GM12865 (cell line): ENCODE data around the gene RNLS.
"Not testable (repeated sequence)": the region's sequence is repeated elsewhere in the genome, so short reads cannot be mapped to it uniquely, and the experiment has no call there.

Experiments
- DNase-seq: peaks from one replicate; pipeline ENCODE4 v3.0.0; 2010; ENCODE audit warnings: low read depth
- H3K4me3 ChIP-seq: 2 replicates; pipeline ENCODE4 v1.5.1; 2011; ENCODE audit warnings: mild to moderate bottlenecking, low read depth, low read length, control low read depth
- CTCF ChIP-seq: IDR thresholded peaks from 2 replicates; pipeline ENCODE4 v1.5.1; 2011; ENCODE audit warnings: low read length, control low read depth, low read depth, inconsistent platforms; ENCODE audit not compliant: insufficient read depth; ENCODE audit errors: missing control alignments

RNLS gene

GRCh38 chr10:88490231-88490980, 92.7 kb downstream of the RNLS start:
- no peak for TF ChIP-seq CTCF
- DNase-seq: no peak
- H3K4me3 ChIP-seq: no peak overlapping the region

- no peak for DNase-seq
- TF ChIP-seq CTCF: no peak
- no peak overlapping the region for H3K4me3 ChIP-seq
These were observed 94.0 kb downstream of the RNLS start for GRCh38 chr10:88489107-88489506.

- DNase-seq, H3K4me3 ChIP-seq: not testable (repeated sequence)
These were observed 96.3 kb downstream of the RNLS start for GRCh38 chr10:88486816-88487215.

- TF ChIP-seq CTCF: no peak
- no peak overlapping the region for H3K4me3 ChIP-seq
- no peak for DNase-seq
These were observed 100.9 kb downstream of the RNLS start for GRCh38 chr10:88482220-88482619.

- DNase-seq: no peak
- no peak for TF ChIP-seq CTCF
- no peak overlapping the region for H3K4me3 ChIP-seq
These were observed 104.9 kb downstream of the RNLS start for GRCh38 chr10:88478256-88478655.

GRCh38 chr10:88477343-88478085, 105.6 kb downstream of the RNLS start:
- no peak for DNase-seq
- TF ChIP-seq CTCF: no peak
- no peak overlapping the region for H3K4me3 ChIP-seq

GRCh38 chr10:88474884-88475844, 108.0 kb downstream of the RNLS start:
- no peak for TF ChIP-seq CTCF
- no peak for DNase-seq
- H3K4me3 ChIP-seq: no peak overlapping the region
